HEK293T (cell line): Measurements from ENCODE around the gene PCDHB12.
"Not testable (repeated sequence)": the region's sequence is repeated elsewhere in the genome, so short reads cannot be mapped to it uniquely, and the experiment has no call there.

ENCODE experiments used
- CTCF ChIA-PET: fragments of 350-600 bp; formaldehyde crosslinking; extraction: SDS; loops from one replicate; lab custom pipeline; 2021; ENCODE audit warnings: antibody characterized with exemption, inconsistent platforms; lab: Yijun Ruan, JAX
- POLR2A ChIA-PET: fragments of 350-600 bp; formaldehyde crosslinking; extraction: SDS; loops from one replicate; lab custom pipeline; 2020; ENCODE audit warnings: antibody characterized with exemption, inconsistent platforms; lab: Yijun Ruan, JAX
- DNase-seq: peaks from one replicate; pipeline ENCODE4 v3.0.0; 2012; ENCODE audit warnings: mixed read lengths; ENCODE audit errors: extremely low spot score
- ARNT ChIP-seq: fragments of 450-650 bp; IDR thresholded peaks from 2 replicates; pipeline ENCODE4 v1.6.1; 2017; ENCODE audit warnings: mild to moderate bottlenecking
- BHLHE40 ChIP-seq: fragments of 450-650 bp; IDR thresholded peaks from 2 replicates; pipeline ENCODE4 v1.6.1; 2016; ENCODE audit warnings: mild to moderate bottlenecking, moderate library complexity, borderline replicate concordance
- CTBP1 ChIP-seq: fragments of 450-650 bp; IDR thresholded peaks from 2 replicates; pipeline ENCODE4 v1.6.1; 2016; ENCODE audit warnings: borderline replicate concordance
- ELF4 ChIP-seq: fragments of 450-650 bp; IDR thresholded peaks from 2 replicates; pipeline ENCODE4 v1.6.1; 2017; ENCODE audit warnings: antibody characterized with exemption
- FOXA1 ChIP-seq: fragments of 450-650 bp; IDR thresholded peaks from 2 replicates; pipeline ENCODE4 v1.6.1; 2016; ENCODE audit warnings: mild to moderate bottlenecking
- FOXK2 ChIP-seq: fragments of 450-650 bp; IDR thresholded peaks from 2 replicates; pipeline ENCODE4 v1.6.1; 2016; ENCODE audit warnings: mild to moderate bottlenecking
- FOXM1 ChIP-seq: fragments of 450-650 bp; IDR thresholded peaks from 2 replicates; pipeline ENCODE4 v1.6.1; 2017; ENCODE audit warnings: mild to moderate bottlenecking, borderline replicate concordance
- HDGF ChIP-seq: fragments of 450-650 bp; IDR thresholded peaks from 2 replicates; pipeline ENCODE4 v1.6.1; 2017; ENCODE audit warnings: antibody characterized with exemption, borderline replicate concordance
- L3MBTL2 ChIP-seq: fragments of 450-650 bp; conservative IDR thresholded peaks from 2 replicates; pipeline ENCODE4 v1.6.1; 2016; ENCODE audit warnings: mild to moderate bottlenecking
- LEF1 ChIP-seq: fragments of 450-650 bp; IDR thresholded peaks from 2 replicates; pipeline ENCODE4 v1.6.1; 2017; ENCODE audit warnings: mild to moderate bottlenecking, borderline replicate concordance
- NFRKB ChIP-seq: fragments of 450-650 bp; IDR thresholded peaks from 2 replicates; pipeline ENCODE4 v1.6.1; 2016; ENCODE audit warnings: mild to moderate bottlenecking, moderate library complexity
- PKNOX1 ChIP-seq: fragments of 450-650 bp; IDR thresholded peaks from 2 replicates; pipeline ENCODE4 v1.6.1; 2016
- SP1 ChIP-seq: fragments of 450-650 bp; IDR thresholded peaks from 2 replicates; pipeline ENCODE4 v1.6.1; 2017
- SUZ12 ChIP-seq: fragments of 450-650 bp; IDR thresholded peaks from 2 replicates; pipeline ENCODE4 v1.6.1; 2016; ENCODE audit warnings: mild to moderate bottlenecking
- TARDBP ChIP-seq: fragments of 450-650 bp; IDR thresholded peaks from 2 replicates; pipeline ENCODE4 v1.6.1; 2016
- ZNF384 ChIP-seq: fragments of 450-650 bp; IDR thresholded peaks from 2 replicates; pipeline ENCODE4 v1.6.1; 2016

Gene PCDHB12

GRCh38 chr5:141241496-141241895 lies 33.0 kb downstream of the PCDHB12 start:
- POLR2A ChIA-PET: no interaction called here
- no peak for TF ChIP-seq FOXM1
- no peak for TF ChIP-seq ARNT
- no peak for TF ChIP-seq BHLHE40
- no peak for TF ChIP-seq SP1
- no peak for TF ChIP-seq FOXA1
- CTCF ChIA-PET: no interaction called here

GRCh38 chr5:141245250-141245717 lies 36.8 kb downstream of the PCDHB12 start, which contains the start of gene PCDHB15:
Gene PCDHB15, plus strand, starts transcription at chr5:141245395. Its CDS starts 184 bp downstream, at chr5:141245579.
- CTCF ChIA-PET: interaction anchor here (0.6 to 2.1 kb wide), 15 partner anchors 9 to 713 kb away, joined by 3 to 8 read pairs (median 4); partner anchors contain the start of genes PCDH12, PCDHB14 and TAF7
- POLR2A ChIA-PET: interaction anchor here (0.6 kb wide), 1 partner anchor 75 kb away, joined by 3 read pairs; the partner anchor contains the start of gene TAF7
- TF ChIP-seq FOXM1: no peak
- TF ChIP-seq ELF4: no peak
- TF ChIP-seq FOXA1: no peak
- TF ChIP-seq LEF1: no peak
- TF ChIP-seq BHLHE40: no peak
- no peak for TF ChIP-seq ZNF384
- no peak for TF ChIP-seq CTBP1
- TF ChIP-seq SP1: no peak
- no peak for TF ChIP-seq FOXK2
- TF ChIP-seq SUZ12: no peak
- TF ChIP-seq NFRKB: no peak
- TF ChIP-seq HDGF: no peak
- TF ChIP-seq TARDBP: no peak
- TF ChIP-seq L3MBTL2: no peak
- DNase-seq: peak; percentile 20

More at GRCh38 chr5:141241496-141241895, 33.0 kb downstream of the PCDHB12 start:
- DNase-seq: no peak

DNA sequence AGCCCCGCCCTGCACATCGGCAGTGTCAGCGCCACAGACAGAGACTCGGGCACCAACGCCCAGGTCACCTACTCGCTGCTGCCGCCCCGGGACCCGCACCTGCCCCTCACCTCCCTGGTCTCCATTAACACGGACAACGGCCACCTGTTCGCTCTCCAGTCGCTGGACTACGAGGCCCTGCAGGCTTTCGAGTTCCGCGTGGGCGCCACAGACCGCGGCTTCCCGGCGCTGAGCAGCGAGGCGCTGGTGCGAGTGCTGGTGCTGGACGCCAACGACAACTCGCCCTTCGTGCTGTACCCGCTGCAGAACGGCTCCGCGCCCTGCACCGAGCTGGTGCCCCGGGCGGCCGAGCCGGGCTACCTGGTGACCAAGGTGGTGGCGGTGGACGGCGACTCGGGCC lies 38.5 kb downstream of the PCDHB12 start:
- DNase-seq, CTCF ChIA-PET, POLR2A ChIA-PET: not testable (repeated sequence)

- CTCF ChIA-PET, POLR2A ChIA-PET, DNase-seq: not testable (repeated sequence)
Measured at GRCh38 chr5:141247434-141247833, 38.9 kb downstream of the PCDHB12 start.

- POLR2A ChIA-PET: interaction anchor here (0.5 kb wide), 1 partner anchor 70 kb away, joined by 3 read pairs; no protein-coding TSS in a partner anchor
- CTCF ChIA-PET: interaction anchor here (0.7 to 1.0 kb wide), 2 partner anchors 16 to 317 kb away, joined by 3 to 7 read pairs; no protein-coding TSS in a partner anchor
- TF ChIP-seq TARDBP: no peak
- no peak for TF ChIP-seq SP1
- no peak for TF ChIP-seq SUZ12
- no peak for TF ChIP-seq ZNF384
- no peak for TF ChIP-seq ARNT
- TF ChIP-seq L3MBTL2: no peak
- TF ChIP-seq FOXA1: no peak
- no peak for TF ChIP-seq FOXK2
- no peak for DNase-seq
Measured at GRCh38 chr5:141250576-141250975, 42.1 kb downstream of the PCDHB12 start.

DNA sequence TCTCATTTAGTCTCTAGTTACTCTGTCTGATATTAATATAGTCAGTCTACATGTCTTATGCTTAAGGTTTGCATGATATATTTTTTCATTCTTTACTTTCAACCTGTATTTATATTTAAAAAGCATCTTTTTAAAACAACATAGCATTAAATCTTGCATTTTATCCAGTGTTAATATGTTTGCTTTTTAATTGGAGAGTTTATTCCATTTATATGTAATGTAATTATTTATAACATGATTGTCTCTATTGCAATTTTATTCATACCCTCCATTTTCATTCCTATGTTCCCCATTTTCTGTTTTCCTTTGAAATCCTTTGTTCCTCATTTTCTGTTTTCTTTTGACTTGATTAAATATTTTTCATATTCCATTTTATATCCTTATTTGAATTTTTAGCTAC lies 49.9 kb downstream of the PCDHB12 start:
- DNase-seq: no peak
- ChIA-PET POLR2A (no interaction called here), CTCF (no interaction called here)
- TF ChIP-seq HDGF: no peak
- no peak for TF ChIP-seq CTBP1
- no peak for TF ChIP-seq NFRKB
- no peak for TF ChIP-seq PKNOX1
- no peak for TF ChIP-seq ARNT
- TF ChIP-seq L3MBTL2: no peak
- no peak for TF ChIP-seq ZNF384
- no peak for TF ChIP-seq BHLHE40
- TF ChIP-seq LEF1: no peak
- TF ChIP-seq FOXK2: no peak
- no peak for TF ChIP-seq TARDBP
- no peak for TF ChIP-seq SUZ12
- TF ChIP-seq SP1: no peak
- no peak for TF ChIP-seq FOXM1
- TF ChIP-seq ELF4: no peak
- TF ChIP-seq FOXA1: no peak

GRCh38 chr5:141258948-141259347 lies 50.4 kb downstream of the PCDHB12 start:
- DNase-seq: no peak
- TF ChIP-seq SP1: no peak
- TF ChIP-seq NFRKB: no peak
- no peak for TF ChIP-seq FOXK2
- TF ChIP-seq PKNOX1: no peak
- TF ChIP-seq CTBP1: no peak
- no peak for TF ChIP-seq TARDBP
- TF ChIP-seq LEF1: no peak
- no peak for TF ChIP-seq ARNT
- no peak for TF ChIP-seq FOXM1
- no peak for TF ChIP-seq SUZ12
- no peak for TF ChIP-seq ZNF384
- no peak for TF ChIP-seq ELF4
- TF ChIP-seq BHLHE40: no peak
- POLR2A ChIA-PET: no interaction called here
- CTCF ChIA-PET: no interaction called here
